Measurements from ENCODE around the gene HFE. TPM values are rescaled to one million over a fixed set of nuclear protein-coding genes. Genes with fewer than 3 reads are reported as not detected.

HFE gene
- total and polyA plus RNA-seq, 2 of the 13 experiments (the other 11 are each of a cell fraction or from before 2014, with no cell fraction given) = 3.7 to 6.3 TPM

GRCh38 chr6:26122793-26123674 is 35.8 kb downstream of the HFE start (continued):
- TF ChIP-seq ZNF33A (CRISPR knock-in tag; IDR thresholded peaks at IDR 0.05; ENCODE audit: borderline replicate concordance) (no peak), LCORL (IDR thresholded peaks at IDR 0.05) (no peak), LCORL (CRISPR knock-in tag; IDR thresholded peaks at IDR 0.05) (peak; percentile 73; the same call in 1 of the 2 replicates), ZNF101 (CRISPR knock-in tag; IDR thresholded peaks at IDR 0.05; ENCODE audit: borderline replicate concordance, low read depth) (0 out of 2 replicates have a peak, but pooled peaks have one; percentile 40), ETS1 (CRISPR knock-in tag; IDR thresholded peaks at IDR 0.05) (no peak), TCF12 (IDR thresholded peaks at IDR 0.05) (no peak), TCF12 (CRISPR knock-in tag; IDR thresholded peaks at IDR 0.05) (peak; percentile 63; the same call in 1 of the 2 replicates), CCAR2 (optimal IDR thresholded peaks at IDR 0.05; ENCODE audit: low read depth, low read length) (peak; percentile 37), CHD4 (IDR thresholded peaks at IDR 0.05; ENCODE audit: borderline replicate concordance, low read length) (no peak; the same call in 1 of the 2 replicates), ZNF652 (CRISPR knock-in tag; IDR thresholded peaks at IDR 0.05; ENCODE audit: borderline replicate concordance, low read depth) (no peak), DRAP1 (CRISPR knock-in tag; IDR thresholded peaks at IDR 0.05) (peak; percentile 86), IRF9 (CRISPR knock-in tag; IDR thresholded peaks at IDR 0.05; ENCODE audit: borderline replicate concordance) (peak; percentile 27; the same call in 1 of the 2 replicates), ZNF724P (CRISPR knock-in tag; IDR thresholded peaks at IDR 0.05; ENCODE audit: borderline replicate concordance) (peak; percentile 39; the same call in 1 of the 2 replicates), AKAP8 (CRISPR knock-in tag; IDR thresholded peaks at IDR 0.05) (no peak), ZNF776 (CRISPR knock-in tag; IDR thresholded peaks at IDR 0.05) (no peak), ZNF296 (CRISPR knock-in tag; conservative IDR thresholded peaks at IDR 0.05) (no peak), ZNF512 (CRISPR knock-in tag; IDR thresholded peaks at IDR 0.05) (no peak), IRX3 (CRISPR knock-in tag; IDR thresholded peaks at IDR 0.05; ENCODE audit: borderline replicate concordance, low read depth) (no peak), ZNF12 (CRISPR knock-in tag; IDR thresholded peaks at IDR 0.05) (no peak), ZNF563 (CRISPR knock-in tag; IDR thresholded peaks at IDR 0.05) (peak; percentile 90; the same call in 1 of the 2 replicates), HMG20B (CRISPR knock-in tag; conservative IDR thresholded peaks at IDR 0.05) (no peak; the same call in 1 of the 2 replicates), NCOA1 (CRISPR knock-in tag; IDR thresholded peaks at IDR 0.05) (peak; percentile 60; the same call in 1 of the 2 replicates), HMGXB4 (CRISPR knock-in tag; IDR thresholded peaks at IDR 0.05; ENCODE audit: borderline replicate concordance in 1 of 2, low read depth in 1 of 2) (peak; percentile 86 to 88; a peak in 2 of 4 replicates)
